Keratinocyte (primary cell): Measurements from ENCODE around the gene CRADD.

Experiments used
- CTCF ChIP-seq, 3 experiments: IDR thresholded peaks in 1 of 3; conservative IDR thresholded peaks in 1 of 3; optimal IDR thresholded peaks in 1 of 3; 2 replicates in 2 of 3; 3 replicates in 1 of 3; pipeline versions ENCODE3 to v1.5.1; 2011; ENCODE audit warnings: low read length in 3 of 3, mild to moderate bottlenecking in 3 of 3, moderate library complexity in 2 of 3, control low read depth in 1 of 3, inconsistent platforms in 1 of 3; ENCODE audit not compliant: insufficient read depth in 2 of 3; ENCODE audit errors: extremely low read depth in 1 of 3
- EZH2 ChIP-seq: IDR thresholded peaks from one replicate; pipeline ENCODE4 v1.6.1; 2012; ENCODE audit warnings: inconsistent platforms, mild to moderate bottlenecking, low read length, moderate library complexity

DNA sequence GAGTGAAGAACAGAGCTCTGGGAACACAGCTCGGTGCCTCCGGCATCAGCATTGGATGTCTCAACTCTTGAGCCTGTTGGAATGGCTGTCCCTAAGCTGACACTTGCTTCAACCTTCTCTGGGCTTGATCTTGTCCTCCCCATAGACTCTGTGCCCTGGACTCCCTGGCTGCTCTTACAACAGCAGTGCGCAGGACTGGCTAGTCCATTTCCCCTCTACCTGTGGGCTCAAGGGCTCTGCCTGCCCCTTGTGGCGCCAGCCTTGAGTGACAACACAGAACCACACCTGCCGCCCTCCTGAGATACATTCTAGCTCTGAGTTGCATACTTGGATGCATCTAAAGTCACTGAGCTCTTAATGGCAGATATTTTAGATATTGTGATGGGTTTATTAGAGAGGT is 6.2 kb downstream of the CRADD start:
- TF ChIP-seq CTCF (optimal IDR thresholded peaks at IDR 0.05 in 1 of 3, IDR thresholded peaks at IDR 0.05 in 1 of 3, conservative IDR thresholded peaks at IDR 0.05 in 1 of 3; ENCODE audit: extremely low read depth in 1 of 3, insufficient read depth in 2 of 3, low read length in 3 of 3) = no peak
- TF ChIP-seq EZH2 = no peak
